Neuronal stem cell (in vitro differentiated cells): ENCODE measurements around the gene CPEB1.
"Not testable (repeated sequence)": the region's sequence is repeated elsewhere in the genome, so short reads cannot be mapped to it uniquely, and the experiment has no call there.

Experiments
- DNase-seq: peaks from one replicate; pipeline ENCODE4 v3.0.0-alpha.2; 2013; ENCODE audit warnings: low spot score
- H2AFZ ChIP-seq: one replicate; pipeline ENCODE4 v1.6.1; 2013; ENCODE audit warnings: mild to moderate bottlenecking, low read length, inconsistent platforms
- H2AK5ac ChIP-seq: 2 replicates; pipeline ENCODE4 v1.6.1; 2013; ENCODE audit warnings: low read depth, mild to moderate bottlenecking, inconsistent platforms, low read length, moderate library complexity, mixed read lengths
- H2BK120ac ChIP-seq: 2 replicates; pipeline ENCODE4 v1.6.1; 2013; ENCODE audit warnings: low read depth, mild to moderate bottlenecking, inconsistent platforms, low read length, moderate library complexity, mixed read lengths
- H2BK12ac ChIP-seq: one replicate; pipeline ENCODE4 v1.6.1; 2013; ENCODE audit warnings: low read length, inconsistent platforms
- H2BK15ac ChIP-seq: 2 replicates; pipeline ENCODE4 v1.6.1; 2013; ENCODE audit warnings: mild to moderate bottlenecking, low read length, inconsistent platforms, mixed read lengths
- H2BK5ac ChIP-seq: one replicate; pipeline ENCODE4 v1.6.1; 2013; ENCODE audit warnings: inconsistent platforms, mild to moderate bottlenecking, low read length, moderate library complexity
- H3K14ac ChIP-seq: one replicate; pipeline ENCODE4 v1.6.1; 2013; ENCODE audit warnings: low read length, inconsistent platforms
- H3K18ac ChIP-seq: 2 replicates; pipeline ENCODE4 v1.6.1; 2013; ENCODE audit warnings: low read length, inconsistent platforms
- H3K23ac ChIP-seq: 2 replicates; pipeline ENCODE4 v1.6.1; 2013; ENCODE audit warnings: low read depth, mild to moderate bottlenecking, mixed read lengths, low read length, inconsistent platforms; ENCODE audit not compliant: poor library complexity
- H3K27ac ChIP-seq: replicated peaks from 3 replicates; pipeline ENCODE4 v1.5.1; 2013; ENCODE audit warnings: low read length, inconsistent platforms
- H3K27me3 ChIP-seq, 3 experiments: 2 replicates each; pipeline ENCODE4 v1.6.1; 2013; ENCODE audit warnings: low read length in 3 of 3, mild to moderate bottlenecking in 2 of 3, inconsistent platforms in 1 of 3, low read depth in 1 of 3, mixed read lengths in 1 of 3, moderate library complexity in 1 of 3; ENCODE audit not compliant: control insufficient read depth in 3 of 3, insufficient read depth in 3 of 3
- H3K36me3 ChIP-seq, 2 donors: replicated peaks in 1 of 2; 2 replicates each; pipeline ENCODE4 v1.6.1; 2013; ENCODE audit warnings: low read length in 2 of 2; ENCODE audit not compliant: control insufficient read depth in 2 of 2, insufficient read depth in 2 of 2
- H3K4ac ChIP-seq: 2 replicates; pipeline ENCODE4 v1.6.1; 2013; ENCODE audit warnings: inconsistent platforms, mild to moderate bottlenecking, low read length, moderate library complexity
- H3K4me1 ChIP-seq, 2 donors: 1 replicate in 1 of 2; 2 replicates in 1 of 2; pipeline ENCODE4 v1.6.1; 2013; ENCODE audit warnings: low read length in 2 of 2, low read depth in 1 of 2; ENCODE audit not compliant: control insufficient read depth in 2 of 2, insufficient read depth in 1 of 2
- H3K4me2 ChIP-seq: one replicate; pipeline ENCODE4 v1.6.1; 2013; ENCODE audit warnings: mild to moderate bottlenecking, low read length, inconsistent platforms; ENCODE audit not compliant: insufficient read depth, poor library complexity, severe bottlenecking
- H3K4me3 ChIP-seq, 2 donors: 2 replicates each; pipeline ENCODE4 v1.5.1; 2013; ENCODE audit warnings: low read length in 2 of 2, mild to moderate bottlenecking in 2 of 2, inconsistent platforms in 1 of 2, moderate library complexity in 1 of 2
- H3K79me1 ChIP-seq: one replicate; pipeline ENCODE4 v1.6.1; 2013; ENCODE audit warnings: low read depth, mild to moderate bottlenecking, inconsistent platforms, low read length, moderate library complexity
- H3K9ac ChIP-seq: one replicate; pipeline ENCODE4 v1.6.1; 2013; ENCODE audit warnings: mild to moderate bottlenecking, low read depth, low read length, inconsistent platforms; ENCODE audit not compliant: poor library complexity
- H3K9me3 ChIP-seq, 2 donors: replicated peaks in 1 of 2; 2 replicates each; pipeline versions ENCODE3 to v1.6.1; 2013; ENCODE audit warnings: low read length in 2 of 2, mild to moderate bottlenecking in 2 of 2, inconsistent platforms in 1 of 2, low read depth in 1 of 2, mixed read lengths in 1 of 2, moderate library complexity in 1 of 2; ENCODE audit not compliant: control insufficient read depth in 2 of 2, insufficient read depth in 1 of 2
- H4K8ac ChIP-seq: one replicate; pipeline ENCODE4 v1.6.1; 2013; ENCODE audit warnings: low read depth, mild to moderate bottlenecking, inconsistent platforms, low read length, moderate library complexity
- H4K91ac ChIP-seq: one replicate; pipeline ENCODE4 v1.6.1; 2013; ENCODE audit warnings: low read length, low read depth, mild to moderate bottlenecking, inconsistent platforms; ENCODE audit not compliant: poor library complexity
- WGBS, 2 donors: extraction: QIAGEN DNeasy Blood & Tissue Kit; methylation state at CpG; one replicate each; pipeline ENCODE4 v1.1.7; 2013; ENCODE audit warnings: missing lambda C conversion rate in 2 of 2, mixed read lengths in 1 of 2; ENCODE audit not compliant: insufficient read length in 2 of 2, insufficient replicate concordance in 1 of 2; ENCODE audit errors: extremely low coverage in 2 of 2; 5-methylcytosine and 5-hydroxymethylcytosine counted together

The CPEB1 gene

GRCh38 chr15:82535566-82536408 lies 111.4 kb downstream of the CPEB1 start:
- Histone ChIP-seq H3K9me3 (no peaks in the 10 kb centered on the region), H2BK15ac (no peak overlapping the region), H3K18ac (no peak overlapping the region), H3K27me3 (peaks cover 0 to 3% (median 0%) of the 10 kb centered on the region in 3 experiments), H3K4me3 (no peak overlapping the region), H3K14ac (no peak overlapping the region), H3K4me1 (peaks cover 0 to 4% of the 10 kb centered on the region in 2 donors), H3K27ac (peak overlapping the region; percentile 11), H2BK5ac (no peak overlapping the region), H2AK5ac (no peak overlapping the region), H3K23ac (no peak overlapping the region), H2AFZ (no peak overlapping the region), H3K9ac (no peak overlapping the region), H3K4ac (no peak overlapping the region), H3K4me2 (no peak overlapping the region), H2BK120ac (no peak overlapping the region), H3K36me3 (peaks cover 44 to 61% of the 10 kb centered on the region in 2 donors), H4K8ac (no peak overlapping the region), H4K91ac (no peak overlapping the region), H2BK12ac (no peak overlapping the region), H3K79me1 (peaks cover 1% of the 10 kb centered on the region)
- no peak for DNase-seq
- WGBS, 2 donors = no CpG with 5 or more reads among the region's 9 CpGs

GRCh38 chr15:82535151-82535550 lies 112.0 kb downstream of the CPEB1 start:
- not testable (repeated sequence) for H4K8ac ChIP-seq, H3K14ac ChIP-seq, H4K91ac ChIP-seq, H3K79me1 ChIP-seq, H2AK5ac ChIP-seq, H3K23ac ChIP-seq, H2BK12ac ChIP-seq, H3K4me1 ChIP-seq, H2BK5ac ChIP-seq, H3K4me2 ChIP-seq, H2BK120ac ChIP-seq, H3K27me3 ChIP-seq, H3K9me3 ChIP-seq, H3K4me3 ChIP-seq, H2BK15ac ChIP-seq, H3K9ac ChIP-seq, H3K27ac ChIP-seq, H2AFZ ChIP-seq, H3K4ac ChIP-seq, H3K18ac ChIP-seq, DNase-seq
- H3K36me3 ChIP-seq = peaks cover 44 to 61% of the 10 kb centered on the region in 2 donors
- WGBS, 2 donors = no CpG with 5 or more reads among the region's 5 CpGs

DNA sequence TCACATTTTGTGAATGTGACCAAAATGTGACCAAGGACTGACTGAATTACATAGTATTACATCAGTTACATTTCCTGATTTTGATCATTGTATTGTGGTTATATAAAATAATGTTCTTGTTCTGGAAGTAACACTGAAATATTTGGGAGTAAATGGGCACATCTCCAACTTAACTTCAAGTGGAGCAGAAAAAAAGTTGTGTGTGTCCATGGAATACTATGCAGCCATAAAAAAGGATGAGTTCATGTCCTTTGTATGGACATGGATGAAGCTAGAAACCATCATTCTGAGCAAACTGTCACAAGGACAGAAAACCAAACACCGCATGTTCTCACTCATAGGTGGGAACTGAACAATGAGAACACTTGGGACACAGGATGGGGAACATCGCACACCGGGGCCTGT lies 112.7 kb downstream of the CPEB1 start:
- not testable (repeated sequence) for H3K4me2 ChIP-seq, DNase-seq, H2BK5ac ChIP-seq, H3K79me1 ChIP-seq, H3K9ac ChIP-seq, H2BK120ac ChIP-seq, H2AK5ac ChIP-seq, H3K9me3 ChIP-seq, H2BK15ac ChIP-seq, H3K14ac ChIP-seq, H2BK12ac ChIP-seq, H2AFZ ChIP-seq, H3K4ac ChIP-seq, H3K18ac ChIP-seq, H3K27me3 ChIP-seq, H4K91ac ChIP-seq, H3K27ac ChIP-seq, H3K4me1 ChIP-seq, H3K4me3 ChIP-seq, H3K23ac ChIP-seq, H4K8ac ChIP-seq
- H3K36me3 ChIP-seq = peaks cover 44 to 61% of the 10 kb centered on the region in 2 donors
- no CpG with 5 or more reads among the region's 3 CpGs for WGBS, 2 donors

DNA sequence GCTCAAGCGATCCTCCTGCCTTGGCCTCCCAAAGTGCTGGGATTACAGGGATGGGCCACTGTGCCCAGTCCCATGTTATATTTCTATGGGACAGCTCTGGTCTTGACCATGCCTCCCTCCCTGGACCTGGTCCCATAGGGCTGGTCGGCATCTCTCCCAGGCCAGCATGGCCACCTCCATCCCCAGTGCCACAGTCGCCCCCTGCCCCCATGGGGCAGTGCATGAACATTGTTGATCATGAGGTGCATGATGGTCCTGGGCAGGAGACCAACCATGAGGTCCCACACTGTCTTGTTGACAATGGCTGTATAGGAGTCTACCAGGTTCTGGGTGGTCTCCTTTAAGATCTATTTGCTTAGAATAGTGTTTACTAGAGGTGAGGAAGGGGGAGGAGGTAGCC lies 113.4 kb downstream of the CPEB1 start:
- DNase-seq = no peak
- H3K23ac ChIP-seq = no peak overlapping the region
- H3K4me3 ChIP-seq = no peak overlapping the region
- no peak overlapping the region for H2BK120ac ChIP-seq
- no CpG with 5 or more reads among the region's 3 CpGs for WGBS, 2 donors
- no peak overlapping the region for H3K9ac ChIP-seq
- H2BK5ac ChIP-seq = no peak overlapping the region
- H3K27ac ChIP-seq = no peak overlapping the region
- no peak overlapping the region for H3K14ac ChIP-seq
- no peak overlapping the region for H4K91ac ChIP-seq
- peaks cover 1% of the 10 kb centered on the region for H3K79me1 ChIP-seq
- H3K4ac ChIP-seq = no peak overlapping the region
- peaks cover 42 to 55% of the 10 kb centered on the region in 2 donors for H3K36me3 ChIP-seq
- no peak overlapping the region for H2BK12ac ChIP-seq
- no peak overlapping the region for H3K18ac ChIP-seq
- H4K8ac ChIP-seq = no peak overlapping the region
- no peak overlapping the region for H2BK15ac ChIP-seq
- H3K4me2 ChIP-seq = no peak overlapping the region
- peaks cover 0 to 4% of the 10 kb centered on the region in 2 donors for H3K4me1 ChIP-seq
- H2AK5ac ChIP-seq = no peak overlapping the region
- peaks cover 0 to 3% (median 0%) of the 10 kb centered on the region in 3 experiments for H3K27me3 ChIP-seq
- no peak overlapping the region for H2AFZ ChIP-seq
- no peaks in the 10 kb centered on the region for H3K9me3 ChIP-seq
